Psoas muscle (tissue), 8 donors: ENCODE measurements around the gene RIMS3. TPM values are rescaled to one million over a fixed set of nuclear protein-coding genes. Genes with fewer than 3 reads are reported as not detected.

ENCODE experiments used
- ATAC-seq, 4 donors: fragments of 200-7000 bp; cut with Tn5 transposase; one replicate each; pipeline ENCODE4 v1.9.1; 2020; ENCODE audit warnings: moderate library complexity in 3 of 4, mild to moderate bottlenecking in 2 of 4
- DNase-seq, 2 donors: peaks; one replicate each; pipeline ENCODE4 v3.0.0-alpha.2; 2020
- H3K27ac ChIP-seq: fragments of 200-600 bp; one replicate; pipeline ENCODE4 v1.8.0; 2022
- H3K27me3 ChIP-seq, 3 donors: fragments of 200-600 bp in 1 of 3; one replicate each; pipeline versions ENCODE4 v1.6.1 to v1.8.0; 2013 to 2022; ENCODE audit warnings: low read length in 2 of 3, mild to moderate bottlenecking in 2 of 3, moderate library complexity in 1 of 3; ENCODE audit not compliant: insufficient read depth in 3 of 3
- H3K36me3 ChIP-seq, 2 donors: fragments of 200-600 bp in 1 of 2; one replicate each; pipeline versions ENCODE4 v1.6.1 to v1.8.0; 2013 to 2022; ENCODE audit warnings: low read depth in 1 of 2, mild to moderate bottlenecking in 1 of 2, moderate library complexity in 1 of 2; ENCODE audit not compliant: insufficient read depth in 1 of 2
- H3K4me1 ChIP-seq: fragments of 200-600 bp; one replicate; pipeline ENCODE4 v1.8.0; 2022
- H3K4me3 ChIP-seq: fragments of 200-600 bp; one replicate; pipeline ENCODE4 v1.8.0; 2022; ENCODE audit warnings: mild to moderate bottlenecking
- H3K9me3 ChIP-seq: fragments of 200-600 bp; one replicate; pipeline ENCODE4 v1.8.0; 2022
- CTCF ChIP-seq: fragments of 200-600 bp; IDR thresholded peaks from one replicate; pipeline ENCODE4 v1.8.0; 2022; ENCODE audit warnings: antibody characterized with exemption
- WGBS, 3 donors: extraction: QIAGEN DNeasy Blood & Tissue Kit; methylation state at CpG; one replicate each; pipeline versions ENCODE4 v1.1.6 to v1.1.7; 2013; 5-methylcytosine and 5-hydroxymethylcytosine counted together
- intact Hi-C, 2 donors: fragments of 100-400 bp; cut with DNase I; formaldehyde crosslinking; loops; one replicate each; pipeline versions ENCODE4 v1.11.0 to v1.14.2; 2022
- long read RNA-seq, 2 donors: library from polyadenylated mRNA; unstranded; transcript quantifications; one replicate each; pipeline ENCODE4 v2.0.0, GENCODE V29; 2021
- polyA plus RNA-seq, 3 donors: library from polyadenylated mRNA; stranded (reverse); fragments of 200-250 nt; gene quantifications; one replicate each; pipeline ENCODE4 v1.2.3, GENCODE V29; 2013
- total RNA-seq, 4 donors: library from RNA; stranded (reverse); fragmentation: NEBNext Ultra II Directional in 2 of 4; extraction: Animal tissue kit (Norgen Biotek cat#: 25700) in 2 of 4; gene quantifications; one replicate each; pipeline versions ENCODE4 v1.2.1 to v1.2.4, GENCODE V29; 2021 to 2023
- donor health status: healthy with polysubstance abuse.
- donor health status: DM: no; HTN: no; CAD: no; lungs with moderate emphysema.
- donor health status: Bipolar disorder and iron deficiency.
- donor health status: healthy.
- donor health status: DM: yes; HTN: yes; CAD: no.
- donor health status: DM: no; HTN: no; CAD: no.
- donor health status: DM: no; HTN: no; CAD: no.
- donor health status: DM: yes; HTN: yes; CAD: no.

RIMS3 gene
- total RNA-seq (under 1 TPM; 0.15 to 0.42 (median 0.35) TPM), polyA plus RNA-seq (under 1 TPM; 0.07 to 0.31 (median 0.16) TPM)
- long read RNA-seq, donor 1, result 0 reads
- long read RNA-seq, donor 2, result 0 reads

- TF ChIP-seq CTCF, result no peak
- peak; percentile 87 to 96 (median 92) for ATAC-seq
- peaks cover 8% of the 10 kb centered on the region for H3K4me1 ChIP-seq
Observed at GRCh38 chr1:40665335-40666171, at the start of gene RIMS3. RIMS3 (minus strand) TSS chr1:40665682; CDS start chr1:40641925, 23,757 bp downstream.

GRCh38 chr1:40712997-40713396, 47.5 kb upstream of the RIMS3 start:
- DNase-seq, result no peak
- no peak overlapping the region for H3K4me3 ChIP-seq
- intact Hi-C loops, result no loop called here

More at GRCh38 chr1:40665335-40666171, at the start of gene RIMS3:
- intact Hi-C loops, result loop anchor here in 1 of 2 donors (5.0 kb wide), 2 partner anchors 38 to 53 kb away; no protein-coding TSS in a partner anchor
- WGBS, 3 donors, result 1 to 5% (median 2%) methylated on average over 33 to 59 of the region's 59 CpGs
- no peak within 1 kb of the TSS for H3K27ac ChIP-seq
- peak; percentile 73 to 86 for DNase-seq
- H3K9me3 ChIP-seq, result no peaks in the 10 kb centered on the region
- no peaks in the 10 kb centered on the region for H3K36me3 ChIP-seq
- peak within 1 kb of the TSS; percentile 74 for H3K4me3 ChIP-seq
- no peaks in the 10 kb centered on the region for H3K27me3 ChIP-seq

GRCh38 chr1:40712405-40712944, 47.0 kb upstream of the RIMS3 start:
- 40 to 61% (median 42%) methylated on average over 4 to 5 of the region's 5 CpGs for WGBS, 3 donors
- no peaks in the 10 kb centered on the region for H3K27me3 ChIP-seq
- no peak for DNase-seq
- TF ChIP-seq CTCF, result no peak
- peak overlapping the region; percentile 75 for H3K4me3 ChIP-seq
- H3K36me3 ChIP-seq, result peaks cover 0 to 3% of the 10 kb centered on the region in 2 donors
- H3K4me1 ChIP-seq, result peaks cover 71% of the 10 kb centered on the region
- peak overlapping the region; percentile 81 for H3K27ac ChIP-seq
- no peak for ATAC-seq
- intact Hi-C loops, result no loop called here
- H3K9me3 ChIP-seq, result no peaks in the 10 kb centered on the region

More at GRCh38 chr1:40712997-40713396, 47.5 kb upstream of the RIMS3 start:
- peaks cover 77% of the 10 kb centered on the region for H3K4me1 ChIP-seq
- no peaks in the 10 kb centered on the region for H3K9me3 ChIP-seq
- H3K27ac ChIP-seq, result peak overlapping the region; percentile 81
- no peak for TF ChIP-seq CTCF
- no peaks in the 10 kb centered on the region for H3K27me3 ChIP-seq
- H3K36me3 ChIP-seq, result peaks cover 0 to 3% of the 10 kb centered on the region in 2 donors
- ATAC-seq, result no peak

DNA sequence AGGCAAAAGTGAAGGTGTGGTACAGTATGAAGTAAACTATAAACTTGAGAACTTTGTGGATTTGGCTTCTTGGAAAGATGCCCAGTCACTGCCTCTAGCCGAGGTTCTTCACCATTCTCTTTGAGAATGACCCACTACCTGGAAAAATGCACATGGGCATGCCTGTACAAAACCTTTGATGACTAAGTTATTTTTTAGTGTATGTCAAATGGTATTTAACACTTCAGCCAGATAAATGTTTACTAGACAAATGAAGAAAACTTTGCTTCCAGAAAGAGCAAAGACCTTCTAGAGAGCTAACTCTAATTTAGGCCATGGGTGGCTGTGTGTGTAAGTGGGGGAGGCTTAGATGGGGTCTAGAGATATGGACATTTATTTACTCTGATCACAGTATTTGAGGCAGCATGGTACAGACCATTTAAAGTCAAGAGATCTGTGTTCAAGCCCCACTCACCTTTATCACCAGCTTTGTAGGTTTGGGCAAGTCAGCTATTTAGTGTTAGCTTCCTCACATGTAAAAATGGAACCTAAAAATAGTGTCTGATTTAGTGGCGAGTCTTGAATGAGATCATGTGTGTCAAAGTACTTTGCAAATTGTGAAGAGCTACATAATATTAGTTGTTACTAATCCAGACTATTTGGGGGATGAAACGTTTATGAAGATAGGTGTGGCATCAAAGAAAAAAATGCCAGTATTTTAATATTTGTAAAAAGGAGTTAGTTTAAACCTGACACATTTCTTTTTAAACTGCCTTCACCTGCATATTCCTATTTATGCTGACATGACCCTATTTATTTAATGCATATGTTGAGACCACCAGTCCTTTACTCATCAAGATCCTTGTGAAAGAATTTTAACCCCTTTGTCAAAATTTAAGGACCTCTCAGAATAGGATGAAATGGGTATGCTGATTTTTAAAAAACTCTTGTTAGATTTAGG, 46.3 kb upstream of the RIMS3 start:
- ATAC-seq (peak; percentile 49 to 77 (median 67)), DNase-seq (no peak)
- Histone ChIP-seq H3K36me3 (peaks cover 0 to 3% of the 10 kb centered on the region in 2 donors), H3K4me3 (peak overlapping the region; percentile 75), H3K27me3 (no peaks in the 10 kb centered on the region), H3K27ac (peak overlapping the region; percentile 81), H3K9me3 (no peaks in the 10 kb centered on the region), H3K4me1 (peaks cover 66% of the 10 kb centered on the region)
- TF ChIP-seq CTCF, result no peak
- WGBS, 3 donors, result 1 to 4% (median 3%) methylated on average over 3 of the region's 3 CpGs
- intact Hi-C loops, result no loop called here
